ENCODE results near the gene VPS54.
"Not testable (repeated sequence)": the region's sequence is repeated elsewhere in the genome, so short reads cannot be mapped to it uniquely, and the experiment has no call there.

Gene VPS54

DNA sequence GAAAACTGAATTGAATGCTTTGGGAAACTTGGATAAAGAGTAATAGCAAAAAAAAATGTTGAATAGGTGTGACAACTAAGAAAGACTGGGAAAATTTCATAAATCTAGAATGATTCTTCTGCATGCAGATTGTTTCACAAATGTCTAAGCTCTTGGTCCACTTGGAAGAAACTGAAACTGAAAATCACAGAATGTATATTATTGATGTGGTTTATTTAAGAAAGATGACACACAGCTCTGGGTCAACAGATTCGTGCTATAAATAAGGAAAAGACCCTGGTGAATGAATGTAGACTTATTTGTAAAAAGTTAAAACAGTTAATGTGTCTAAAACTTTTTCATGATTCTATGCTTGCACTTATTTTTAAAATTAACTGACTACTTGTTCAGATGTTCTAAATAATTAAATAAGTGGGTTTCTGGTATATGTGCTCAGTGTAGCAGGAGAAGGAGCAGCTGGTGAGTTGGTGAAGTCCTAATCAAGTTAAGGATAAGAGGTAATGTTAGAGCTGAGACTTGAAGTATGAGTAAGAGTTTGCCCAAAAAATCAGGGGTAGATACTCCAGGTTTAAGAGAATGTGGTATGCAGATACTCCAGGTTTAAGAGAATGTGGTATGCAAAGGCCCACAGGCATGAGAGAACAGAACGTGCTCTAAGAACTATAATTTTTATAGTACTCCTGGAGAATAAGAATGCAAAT is 153.1 kb downstream of the VPS54 start:
- no peak for DNase-seq

DNA sequence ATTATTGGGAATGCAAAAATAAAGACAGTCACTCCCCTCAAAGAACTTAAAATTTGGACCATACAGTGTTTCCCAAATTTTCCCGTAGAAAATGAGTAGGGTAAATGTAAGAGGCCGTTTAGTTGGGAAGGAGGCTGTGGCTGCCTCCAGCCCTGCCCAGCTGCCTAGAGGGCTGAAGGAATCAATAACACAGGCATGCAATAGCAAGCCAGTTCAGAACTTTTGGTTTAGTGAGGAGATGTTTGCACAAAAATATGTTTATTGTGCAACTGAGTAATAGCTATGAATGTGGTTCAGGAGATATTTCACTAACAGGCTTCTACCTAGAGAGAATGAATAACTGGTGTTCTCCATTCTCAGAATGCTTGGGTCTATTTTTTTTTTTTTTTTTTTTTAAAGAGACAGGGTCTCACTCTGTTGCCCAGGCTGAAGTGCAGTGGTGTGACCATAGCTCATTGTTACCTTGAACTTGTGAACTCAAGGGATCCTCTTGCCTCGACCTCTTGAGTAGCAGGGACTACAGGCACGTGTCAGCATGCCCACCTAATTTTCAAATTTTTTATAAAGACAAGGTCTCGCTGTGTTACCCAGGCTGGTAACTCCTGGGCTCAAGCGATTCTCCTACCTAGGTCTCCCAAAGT is 153.9 kb downstream of the VPS54 start:
- no peak for DNase-seq

- no peak for DNase-seq
Observed at GRCh38 chr2:63863707-63864106, 155.5 kb downstream of the VPS54 start.

GRCh38 chr2:63862806-63863205 is 156.4 kb downstream of the VPS54 start:
- no peak for DNase-seq

- peak; percentile 59 for DNase-seq
Observed at GRCh38 chr2:63861220-63861822, 157.9 kb downstream of the VPS54 start.

DNA sequence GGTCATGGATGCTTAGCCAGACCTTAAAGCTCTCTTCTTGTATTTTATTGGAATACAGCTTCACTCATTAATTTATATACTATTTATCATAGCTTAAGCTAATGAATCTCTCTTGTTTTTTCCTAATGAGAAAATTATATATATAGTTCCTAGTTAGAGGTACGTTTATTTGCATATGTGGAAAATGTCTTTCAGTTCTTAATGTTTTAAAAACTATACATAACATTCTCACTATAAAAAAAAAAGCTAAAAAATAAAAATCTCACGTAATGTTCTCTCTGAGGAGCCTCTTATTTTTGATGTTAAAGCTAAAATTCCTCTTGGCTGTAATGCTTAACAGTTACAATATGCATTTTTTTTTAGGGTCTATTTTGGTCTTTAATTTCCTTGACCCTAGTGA is 160.9 kb downstream of the VPS54 start:
- no peak for DNase-seq

DNA sequence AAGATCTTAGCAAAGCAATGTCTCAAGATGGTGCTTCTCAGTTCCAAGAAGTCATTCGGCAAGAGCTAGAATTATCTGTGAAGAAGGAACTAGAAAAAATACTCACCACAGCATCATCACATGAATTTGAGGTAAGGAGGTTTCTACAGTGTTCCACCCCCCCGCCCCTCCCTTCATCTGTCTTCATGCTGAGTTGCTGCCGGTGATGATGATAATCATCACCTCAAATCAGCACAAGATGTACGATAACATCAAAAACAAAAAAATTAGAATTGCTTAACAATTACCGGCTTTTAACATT is 163.0 kb downstream of the VPS54 start:
- peak; percentile 46 for DNase-seq

DNA sequence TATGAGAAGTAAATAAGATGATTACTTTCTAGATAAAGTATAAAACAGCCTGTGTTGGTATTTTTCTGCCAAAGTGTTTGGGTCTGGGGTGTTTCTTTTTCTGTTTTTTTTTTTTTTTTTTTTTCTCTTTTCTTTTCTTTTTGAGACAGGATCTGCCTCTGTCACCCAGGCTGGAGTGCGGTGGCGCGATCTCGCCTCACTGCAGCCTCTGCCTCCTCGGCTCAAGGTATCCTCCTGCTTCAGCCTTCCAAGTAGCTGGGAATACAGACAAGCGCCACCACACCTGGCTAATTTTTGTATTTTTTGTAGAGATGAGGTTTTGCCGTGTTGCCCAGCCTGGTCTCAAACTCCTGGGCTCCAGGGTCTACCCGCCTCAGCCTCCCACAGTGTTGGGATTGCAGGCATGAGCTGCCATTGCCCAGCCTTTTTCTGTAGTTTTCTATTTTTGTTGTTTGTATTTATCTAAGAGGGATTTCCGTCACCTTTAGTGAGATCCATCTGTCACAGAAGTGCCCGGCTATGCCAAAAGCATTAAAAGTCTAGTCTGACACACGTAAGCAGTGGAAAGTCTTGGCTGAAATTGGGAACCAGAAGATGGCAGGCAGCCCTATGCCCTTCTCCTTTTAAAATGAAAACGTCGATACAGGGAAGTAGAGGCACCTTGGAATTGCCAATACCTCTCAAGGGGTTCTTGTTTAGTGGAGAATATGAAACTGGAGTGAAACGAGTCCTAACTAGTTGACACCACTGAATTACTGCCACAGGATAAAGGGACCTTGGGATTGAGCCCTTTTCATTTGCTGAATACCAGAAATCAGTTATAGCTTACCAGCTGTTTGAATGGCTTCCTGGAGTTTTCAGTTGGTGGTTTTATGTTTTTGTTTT is 163.6 kb downstream of the VPS54 start:
- no peak for DNase-seq

DNA sequence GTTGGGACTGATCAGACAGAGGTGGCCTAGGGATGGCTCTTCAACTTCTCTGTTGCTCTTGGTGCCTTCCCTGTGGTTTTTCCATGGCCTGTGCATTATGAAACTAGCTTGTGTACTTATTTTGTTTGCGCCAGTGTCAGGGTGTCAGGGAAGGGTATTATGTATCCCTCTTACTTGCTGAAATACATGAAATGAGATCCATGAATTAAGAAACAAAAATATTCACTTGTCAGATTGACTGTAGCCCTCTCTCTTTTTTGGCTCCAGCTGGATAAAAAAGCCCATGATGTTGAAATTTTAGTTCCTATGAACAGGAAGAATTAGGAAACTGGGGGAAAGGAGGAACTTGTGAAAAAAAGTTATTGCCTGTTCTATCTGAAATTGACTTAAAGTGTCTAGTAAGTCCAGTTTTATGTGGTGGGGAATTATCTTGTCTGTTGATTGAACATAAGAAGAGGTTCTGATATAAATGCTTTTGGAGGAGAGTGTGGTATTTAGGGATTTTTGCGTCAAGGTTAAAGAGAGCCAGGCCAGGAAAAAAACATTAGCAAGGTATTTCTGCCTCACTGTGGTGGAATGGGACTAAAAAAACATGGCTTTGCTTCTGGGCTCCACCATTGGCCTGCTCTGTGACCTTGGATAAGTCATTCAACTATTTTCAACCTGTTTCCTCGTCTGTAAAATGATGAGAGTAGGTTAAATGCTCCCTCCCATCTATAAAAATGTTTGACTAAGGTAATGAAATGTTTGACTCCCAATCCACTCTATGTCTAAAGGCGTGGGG is 165.5 kb downstream of the VPS54 start:
- DNase-seq = no peak

DNA sequence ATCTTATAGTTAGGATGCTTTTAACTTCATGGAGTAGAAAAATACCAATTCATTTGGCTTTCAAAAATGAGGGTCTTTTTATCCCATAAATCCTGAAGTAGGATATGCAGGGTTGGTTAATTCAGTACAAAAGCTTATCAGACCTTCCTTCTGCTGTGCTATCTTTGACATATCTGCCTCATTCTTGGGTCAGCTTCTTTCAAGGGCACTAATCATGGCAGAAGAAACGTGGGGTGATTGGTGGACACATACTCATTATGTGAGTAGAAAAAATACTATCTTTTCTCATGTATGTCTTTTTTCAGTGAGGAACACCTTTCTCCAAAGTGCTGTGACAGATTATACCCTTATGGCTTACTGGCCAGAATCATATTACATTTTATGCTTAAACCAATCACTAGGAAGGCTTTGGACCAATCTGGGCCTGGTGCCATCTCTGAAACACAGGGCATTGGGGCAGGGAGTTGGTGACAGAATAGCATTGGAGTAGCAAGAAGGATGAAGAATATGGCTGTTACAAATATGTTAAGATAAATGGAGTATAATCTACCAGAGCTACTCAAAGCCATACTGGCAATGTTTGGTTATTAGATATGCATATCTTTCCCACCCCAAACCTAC is 167.4 kb downstream of the VPS54 start:
- no peak for DNase-seq

DNA sequence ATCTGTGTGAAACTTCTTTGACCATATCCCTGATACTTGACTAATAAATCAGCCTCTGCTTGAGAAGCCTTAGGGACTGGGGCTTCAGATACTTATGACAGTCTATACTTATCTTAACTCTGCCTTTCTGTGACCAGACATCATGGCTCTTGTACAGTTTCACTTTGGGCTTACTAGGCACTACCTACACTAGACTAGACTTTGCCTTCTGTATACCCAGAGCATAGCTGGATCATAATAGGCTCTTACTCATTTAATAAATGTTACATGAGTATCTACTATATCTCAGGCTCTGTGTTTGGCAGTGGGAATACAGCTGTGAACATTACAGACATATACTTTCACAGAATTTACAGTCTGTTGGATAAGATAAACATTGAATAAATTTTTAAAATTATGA is 168.6 kb downstream of the VPS54 start:
- DNase-seq = no peak

- DNase-seq = no peak
Observed at GRCh38 chr2:63850204-63850571, 169.0 kb downstream of the VPS54 start.

DNA sequence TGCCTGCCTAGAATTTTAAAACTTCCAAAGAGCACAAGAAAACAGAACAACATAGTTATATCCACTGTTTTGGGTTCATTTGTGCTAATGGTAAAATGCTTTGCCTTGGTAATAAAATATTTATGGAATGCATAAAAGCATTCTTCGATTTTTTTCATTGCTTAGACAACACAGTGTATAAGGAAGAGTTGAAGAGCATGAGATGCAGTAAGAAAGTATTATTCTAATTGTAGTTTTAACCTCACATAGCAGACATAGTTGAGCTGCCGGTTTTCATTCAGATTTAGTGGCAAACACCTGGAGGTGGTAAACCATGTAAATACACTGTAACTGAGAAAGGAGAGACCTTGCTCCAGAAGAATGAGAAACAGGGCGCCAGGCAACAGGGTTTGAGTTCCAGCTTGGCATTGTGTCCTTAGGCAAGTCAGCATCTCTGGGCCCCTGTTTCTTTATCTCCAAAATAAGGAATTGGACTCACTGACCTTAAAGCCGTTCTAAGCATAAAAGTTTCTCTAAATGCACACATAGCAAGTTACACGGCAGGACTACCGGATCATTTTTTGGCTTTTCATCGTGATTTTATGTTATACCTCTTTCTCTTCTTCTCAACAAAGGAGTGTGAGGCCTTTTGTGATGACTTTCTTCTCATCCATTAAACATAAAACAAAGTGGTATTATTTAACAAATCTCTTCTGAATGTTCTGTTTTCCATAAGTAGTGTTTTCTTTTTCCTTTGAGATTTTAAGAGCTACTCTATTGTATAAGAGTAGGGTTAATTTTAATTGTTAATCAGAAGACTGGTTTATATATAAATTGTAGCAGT is 169.6 kb downstream of the VPS54 start:
- no peak for DNase-seq

- not testable (repeated sequence) for DNase-seq
Observed at GRCh38 chr2:63847571-63847970, 171.7 kb downstream of the VPS54 start.

- no peak for DNase-seq
Observed at GRCh38 chr2:63846487-63846886, 172.7 kb downstream of the VPS54 start.

DNA sequence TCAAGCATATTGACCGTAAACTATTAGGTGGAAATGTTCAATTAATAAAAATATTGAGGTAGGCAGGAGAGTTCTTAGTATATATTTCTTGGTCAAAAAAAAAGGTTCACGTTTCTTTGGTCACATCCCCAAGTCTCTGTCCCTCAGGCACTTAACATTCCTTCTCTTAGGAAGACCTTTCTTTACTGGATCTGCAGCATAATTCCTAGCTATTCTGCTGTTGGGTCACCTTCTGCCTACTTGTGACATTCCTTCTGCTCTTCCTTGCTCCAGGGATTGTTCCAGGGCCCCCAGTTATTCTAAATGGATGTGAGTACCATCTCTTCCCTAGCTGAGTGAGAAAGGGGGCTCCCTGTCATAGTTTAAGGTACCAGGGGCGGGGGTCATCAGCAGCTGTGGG is 173.4 kb downstream of the VPS54 start:
- DNase-seq = no peak

DNA sequence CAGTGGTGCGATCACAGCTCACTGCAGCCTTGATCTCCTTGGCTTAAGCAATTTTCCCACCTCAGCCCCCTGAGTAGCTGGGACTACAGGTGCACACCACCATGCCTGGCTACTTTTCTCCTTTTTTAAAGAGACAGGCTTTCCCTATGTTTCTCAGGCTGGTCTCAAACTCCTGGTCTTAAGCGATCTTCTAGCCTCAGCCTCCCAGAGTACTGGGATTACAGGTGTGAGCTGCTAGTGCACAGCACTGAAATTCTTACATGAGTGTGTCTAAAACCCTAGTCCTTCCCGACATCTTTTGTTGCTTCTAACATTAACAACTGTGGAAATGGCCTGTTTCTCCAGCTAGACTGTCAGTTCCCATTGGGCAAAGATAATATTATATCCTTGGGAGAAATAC is 174.6 kb downstream of the VPS54 start:
- no peak for DNase-seq

DNA sequence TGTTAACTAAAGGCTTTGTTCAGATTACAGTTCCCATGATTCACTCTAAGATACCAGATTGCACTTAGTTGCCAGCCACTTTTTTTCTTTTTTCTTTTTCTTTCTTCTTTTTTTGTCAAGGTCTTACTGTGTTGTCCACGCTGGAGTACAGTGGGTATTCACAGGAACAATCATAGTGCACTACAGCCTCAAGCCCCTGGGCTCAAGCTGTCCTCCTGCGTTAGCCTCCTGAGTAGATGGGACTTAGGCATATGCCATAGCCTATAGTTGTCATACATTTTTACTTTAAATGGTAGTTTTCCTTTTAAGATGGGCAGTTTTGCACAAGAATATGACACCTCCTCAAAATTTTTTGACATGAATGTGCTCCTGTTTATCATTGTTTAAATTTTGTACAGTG is 175.4 kb downstream of the VPS54 start:
- no peak for DNase-seq

DNA sequence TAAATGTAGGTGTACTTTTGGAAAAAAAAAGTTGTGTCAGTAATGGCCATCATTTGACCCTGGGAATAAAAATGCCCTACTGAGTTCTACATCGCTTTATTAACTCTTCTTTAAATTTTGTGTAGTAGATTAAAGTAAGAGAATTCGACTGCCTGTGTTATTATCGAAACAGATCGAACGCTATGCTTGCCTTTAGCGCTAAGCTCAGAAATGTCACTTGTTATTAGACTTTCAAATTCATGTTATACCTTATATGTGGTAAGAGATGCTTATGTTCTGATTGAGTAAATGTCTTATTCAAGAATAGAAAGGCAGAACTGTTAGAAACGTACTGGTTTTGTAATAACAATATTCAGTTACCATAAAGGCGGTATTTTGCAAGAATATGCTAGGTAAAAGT is 176.1 kb downstream of the VPS54 start:
- no peak for DNase-seq

GRCh38 chr2:63842149-63843061 is 176.8 kb downstream of the VPS54 start:
- no peak for DNase-seq
